ENCODE results near the gene MAD1L1. TPM values are rescaled to one million over a fixed set of nuclear protein-coding genes. Genes with fewer than 3 reads are reported as not detected.

The MAD1L1 gene
- total RNA-seq, 1 experiment from 2014 or later: 50.8 TPM

DNA sequence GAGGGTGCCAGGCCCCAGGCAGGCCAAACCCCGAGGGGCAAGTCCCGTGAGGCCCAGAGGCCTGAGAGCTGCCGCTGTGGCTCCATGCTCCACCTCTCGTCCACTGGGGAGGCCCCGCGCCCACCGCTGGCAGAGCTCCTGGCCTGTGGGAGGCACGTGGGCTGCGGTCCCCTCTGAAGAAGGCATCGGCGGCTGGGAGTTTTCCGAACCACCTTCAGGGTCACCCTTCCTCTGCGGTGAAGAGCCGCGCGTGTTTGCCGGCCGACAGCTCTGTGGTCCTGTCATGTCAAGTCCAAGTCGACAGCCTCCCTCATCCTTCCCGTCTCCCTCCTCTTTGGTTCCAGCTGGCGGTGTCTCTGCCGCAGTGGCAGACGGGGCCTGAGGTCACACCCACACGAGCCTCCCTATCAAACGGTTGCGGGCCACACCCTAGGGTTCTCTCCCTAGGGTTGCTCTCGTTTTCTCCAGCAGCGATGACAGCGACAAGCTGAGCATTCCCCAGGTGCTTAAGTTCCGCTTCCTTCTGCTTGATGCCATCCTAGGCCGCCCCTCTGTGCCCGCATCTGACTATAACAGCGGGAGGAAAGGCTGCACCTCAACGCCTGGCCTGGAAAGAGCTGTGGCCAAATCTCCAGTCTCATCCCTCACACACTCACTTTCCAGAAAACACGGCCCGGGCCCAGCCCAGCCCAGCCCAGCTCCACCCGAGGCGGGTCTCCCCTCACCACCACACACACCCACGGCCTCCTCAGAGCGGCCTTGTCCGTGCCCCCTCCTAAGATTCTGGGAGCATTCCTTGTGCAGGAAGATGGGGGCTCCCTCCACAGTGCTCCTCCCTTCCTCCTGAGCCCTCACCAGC, 377.6 kb downstream of the MAD1L1 start:
- H3K27me3 ChIP-seq (ENCODE audit: insufficient read depth, low read depth): no peaks in the 10 kb centered on the region
- BruUV-seq (replicated peaks): no TSS peak
- no peak for DNase-seq
- TF ChIP-seq EZH2 (IDR thresholded peaks at IDR 0.05; ENCODE audit: low read depth): no peak
- TF ChIP-seq, protein P1, sequence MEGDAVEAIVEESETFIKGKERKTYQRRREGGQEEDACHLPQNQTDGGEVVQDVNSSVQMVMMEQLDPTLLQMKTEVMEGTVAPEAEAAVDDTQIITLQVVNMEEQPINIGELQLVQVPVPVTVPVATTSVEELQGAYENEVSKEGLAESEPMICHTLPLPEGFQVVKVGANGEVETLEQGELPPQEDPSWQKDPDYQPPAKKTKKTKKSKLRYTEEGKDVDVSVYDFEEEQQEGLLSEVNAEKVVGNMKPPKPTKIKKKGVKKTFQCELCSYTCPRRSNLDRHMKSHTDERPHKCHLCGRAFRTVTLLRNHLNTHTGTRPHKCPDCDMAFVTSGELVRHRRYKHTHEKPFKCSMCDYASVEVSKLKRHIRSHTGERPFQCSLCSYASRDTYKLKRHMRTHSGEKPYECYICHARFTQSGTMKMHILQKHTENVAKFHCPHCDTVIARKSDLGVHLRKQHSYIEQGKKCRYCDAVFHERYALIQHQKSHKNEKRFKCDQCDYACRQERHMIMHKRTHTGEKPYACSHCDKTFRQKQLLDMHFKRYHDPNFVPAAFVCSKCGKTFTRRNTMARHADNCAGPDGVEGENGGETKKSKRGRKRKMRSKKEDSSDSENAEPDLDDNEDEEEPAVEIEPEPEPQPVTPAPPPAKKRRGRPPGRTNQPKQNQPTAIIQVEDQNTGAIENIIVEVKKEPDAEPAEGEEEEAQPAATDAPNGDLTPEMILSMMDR (conservative IDR thresholded peaks at IDR 0.05): no peak
- no peaks in the 10 kb centered on the region for H3K9me2 ChIP-seq (ENCODE audit: insufficient read depth)
- no peaks in the 10 kb centered on the region for H3K4me1 ChIP-seq (replicated peaks; ENCODE audit: insufficient read depth)
- H3K9me3 ChIP-seq (ENCODE audit: insufficient read depth, low read depth): no peaks in the 10 kb centered on the region
- H3K36me3 ChIP-seq (ENCODE audit: low read depth): no peaks in the 10 kb centered on the region
- H2AFZ ChIP-seq: no peak overlapping the region
- no peak overlapping the region for H3K4me2 ChIP-seq
- CTCF ChIA-PET: no interaction called here
- intact Hi-C loops (cut with micrococcal nuclease; ENCODE audit: unreplicated experiment): no loop called here
- H4K20me1 ChIP-seq (ENCODE audit: insufficient read depth): 0 out of 2 replicates have a peak, but pooled peaks cover 8% of the 10 kb centered on the region
- no peaks in the 10 kb centered on the region for H3F3A ChIP-seq (ENCODE audit: insufficient read depth, low read depth)
- no peak overlapping the region for H3K4me3 ChIP-seq
- no peaks in the 10 kb centered on the region for H3K79me2 ChIP-seq (ENCODE audit: low read depth)
- POLR2A ChIA-PET (ENCODE audit: unreplicated experiment): no interaction called here
- no peak overlapping the region for H3K27ac ChIP-seq

DNA sequence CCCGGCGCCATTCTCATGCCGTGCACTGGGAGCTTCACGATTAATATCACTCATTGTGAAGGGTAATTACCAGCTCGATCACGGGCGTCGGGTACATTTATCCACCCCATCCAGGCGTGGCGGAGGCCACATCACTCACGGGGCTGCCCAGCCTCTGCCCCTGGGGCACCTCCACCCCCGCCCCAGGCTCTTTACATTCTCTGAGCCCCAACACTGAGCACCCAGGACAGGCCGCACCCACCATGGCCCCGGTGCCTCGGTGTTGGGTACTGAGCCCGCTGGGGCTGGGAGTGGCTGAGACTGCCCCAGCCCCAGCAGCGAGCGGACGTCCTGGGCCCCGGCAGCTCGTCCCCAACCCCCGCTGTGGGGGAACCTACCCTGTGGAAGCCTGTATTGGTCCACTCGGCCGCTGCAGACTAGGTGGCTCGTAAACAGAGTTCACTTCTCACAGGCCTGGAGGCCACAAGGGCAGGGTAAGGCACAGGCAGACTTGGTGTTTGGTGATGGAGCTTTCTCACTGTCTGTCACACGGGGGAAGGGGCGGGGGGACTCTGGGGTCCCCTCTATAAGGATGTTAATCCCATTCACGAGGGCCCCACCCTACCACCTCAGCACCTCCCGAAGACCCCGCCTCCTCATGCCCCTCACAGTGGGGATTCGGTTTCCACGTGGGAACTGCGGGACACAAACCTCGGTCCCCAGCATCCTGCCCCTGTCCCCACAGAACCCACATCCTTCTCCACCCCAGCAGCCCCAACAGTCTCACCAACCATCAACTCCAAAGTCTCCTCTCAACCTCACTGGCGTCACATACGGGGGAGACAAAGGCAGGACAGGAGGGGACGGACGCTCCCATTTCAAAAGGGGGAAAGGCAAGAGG, 378.5 kb downstream of the MAD1L1 start:
- Histone ChIP-seq H3K27me3 (ENCODE audit: insufficient read depth, low read depth) (no peaks in the 10 kb centered on the region), H3K9me2 (ENCODE audit: insufficient read depth) (no peaks in the 10 kb centered on the region), H2AFZ (no peak overlapping the region), H3K36me3 (ENCODE audit: low read depth) (no peaks in the 10 kb centered on the region), H4K20me1 (ENCODE audit: insufficient read depth) (0 out of 2 replicates have a peak, but pooled peaks cover 8% of the 10 kb centered on the region), H3K4me3 (no peak overlapping the region), H3K4me1 (replicated peaks; ENCODE audit: insufficient read depth) (no peaks in the 10 kb centered on the region), H3K79me2 (ENCODE audit: low read depth) (no peaks in the 10 kb centered on the region), H3K4me2 (no peak overlapping the region), H3K9me3 (ENCODE audit: insufficient read depth, low read depth) (no peaks in the 10 kb centered on the region), H3K27ac (no peak overlapping the region), H3F3A (ENCODE audit: insufficient read depth, low read depth) (no peaks in the 10 kb centered on the region)
- ChIA-PET CTCF (interaction anchor here (0.6 kb wide), 1 partner anchor 139 kb away, joined by 8 read pairs; no protein-coding TSS in a partner anchor), POLR2A (ENCODE audit: unreplicated experiment) (no interaction called here)
- no peak for DNase-seq
- intact Hi-C loops (cut with micrococcal nuclease; ENCODE audit: unreplicated experiment): no loop called here
- TF ChIP-seq EZH2 (IDR thresholded peaks at IDR 0.05; ENCODE audit: low read depth): no peak
- TF ChIP-seq, protein P1 (conservative IDR thresholded peaks at IDR 0.05): no peak
- BruUV-seq (replicated peaks): no TSS peak

DNA sequence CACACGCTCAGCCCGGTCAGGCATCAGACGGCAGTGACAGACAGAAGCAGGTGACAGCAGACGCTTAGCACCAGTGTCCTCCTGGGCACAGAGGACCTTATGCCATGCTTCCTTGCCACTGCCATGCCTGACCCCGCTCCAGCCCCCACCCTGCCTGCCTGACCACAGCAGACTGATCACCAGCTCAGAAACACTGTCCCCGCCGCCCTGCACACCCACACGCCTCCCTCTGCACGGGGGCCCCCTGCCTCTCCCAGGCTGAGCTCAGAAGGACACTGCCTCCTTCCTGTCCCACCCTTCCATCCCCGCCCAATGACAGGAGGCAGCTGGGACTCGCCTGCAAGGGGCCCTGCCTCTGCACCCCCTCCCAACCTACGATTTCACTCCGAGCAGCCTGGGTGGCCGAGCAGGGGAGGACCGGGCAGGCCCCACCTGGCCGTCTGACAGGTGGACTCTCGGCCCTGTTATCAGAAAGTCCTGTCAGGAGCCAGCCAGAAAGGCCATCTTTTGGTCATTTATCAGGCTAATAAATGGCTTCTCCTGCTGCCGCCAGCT, 379.2 kb downstream of the MAD1L1 start:
- no peaks in the 10 kb centered on the region for H3K4me1 ChIP-seq (replicated peaks; ENCODE audit: insufficient read depth)
- H3K4me3 ChIP-seq: no peak overlapping the region
- ChIA-PET CTCF (no interaction called here), POLR2A (ENCODE audit: unreplicated experiment) (no interaction called here)
- H3K79me2 ChIP-seq (ENCODE audit: low read depth): no peaks in the 10 kb centered on the region
- no peaks in the 10 kb centered on the region for H3K36me3 ChIP-seq (ENCODE audit: low read depth)
- DNase-seq: no peak
- no peak overlapping the region for H3K27ac ChIP-seq
- no peaks in the 10 kb centered on the region for H3K27me3 ChIP-seq (ENCODE audit: insufficient read depth, low read depth)
- 0 out of 2 replicates have a peak, but pooled peaks cover 8% of the 10 kb centered on the region for H4K20me1 ChIP-seq (ENCODE audit: insufficient read depth)
- intact Hi-C loops (cut with micrococcal nuclease; ENCODE audit: unreplicated experiment): no loop called here
- no peaks in the 10 kb centered on the region for H3K9me2 ChIP-seq (ENCODE audit: insufficient read depth)
- TF ChIP-seq EZH2 (IDR thresholded peaks at IDR 0.05; ENCODE audit: low read depth): no peak
- TF ChIP-seq, protein P1 (conservative IDR thresholded peaks at IDR 0.05): no peak
- BruUV-seq (replicated peaks): no TSS peak
- H3F3A ChIP-seq (ENCODE audit: insufficient read depth, low read depth): no peaks in the 10 kb centered on the region
- no peak overlapping the region for H2AFZ ChIP-seq
- H3K4me2 ChIP-seq: no peak overlapping the region
- no peaks in the 10 kb centered on the region for H3K9me3 ChIP-seq (ENCODE audit: insufficient read depth, low read depth)

All from PC-9 (cell line).